ENCODE data around the gene PMVK. TPM values are rescaled to one million over a fixed set of nuclear protein-coding genes. Genes with fewer than 3 reads are reported as not detected.

The PMVK gene
- polyA plus RNA-seq, 1 donor from 2014 or later: 21.1 TPM

GRCh38 chr1:154935749-154936554 is 567 bp downstream of the PMVK start:
- no peak for TF ChIP-seq EP300 (conservative IDR thresholded peaks at IDR 0.05; ENCODE audit: poor library complexity, severe bottlenecking)
- TF ChIP-seq CTCF (IDR thresholded peaks at IDR 0.05; ENCODE audit: poor library complexity, severe bottlenecking): no peak
- no peak for TF ChIP-seq SMC3 (conservative IDR thresholded peaks at IDR 0.05; ENCODE audit: poor library complexity)
- TF ChIP-seq RAD21 (conservative IDR thresholded peaks at IDR 0.05): no peak
- TF ChIP-seq REST (IDR thresholded peaks at IDR 0.05; ENCODE audit: borderline replicate concordance): no peak
- TF ChIP-seq EZH2 (IDR thresholded peaks at IDR 0.05; ENCODE audit: borderline replicate concordance, insufficient read depth, low read length, poor library complexity, severe bottlenecking): no peak
- no peak for TF ChIP-seq POLR2AphosphoS5 (IDR thresholded peaks at IDR 0.05)
- no peak for TF ChIP-seq TAF1 (IDR thresholded peaks at IDR 0.05; ENCODE audit: low read depth)
- TF ChIP-seq MXI1 (conservative IDR thresholded peaks at IDR 0.05; ENCODE audit: poor library complexity, severe bottlenecking): no peak

GRCh38 chr1:154934358-154934948 is 2.1 kb downstream of the PMVK start:
- Histone ChIP-seq H3K27ac (ENCODE audit: low read length) (no peak overlapping the region), H3K9ac (ENCODE audit: low read length) (no peak overlapping the region), H3K79me2 (replicated peaks; ENCODE audit: insufficient read depth, low read length) (peaks cover 6% of the 10 kb centered on the region), H3F3A (ENCODE audit: insufficient read depth, low read length, poor library complexity, severe bottlenecking) (no peaks in the 10 kb centered on the region), H2AFZ (ENCODE audit: low read depth, low read length) (no peak overlapping the region), H3K27me3 (ENCODE audit: insufficient read depth, low read depth, low read length) (no peaks in the 10 kb centered on the region), H3K9me3 (ENCODE audit: low read length) (no peaks in the 10 kb centered on the region), H3K36me3 (ENCODE audit: insufficient read depth, low read length) (no peaks in the 10 kb centered on the region), H3K4me3 (ENCODE audit: low read length) (no peak overlapping the region), H3K4me2 (ENCODE audit: low read length) (no peak overlapping the region), H4K20me1 (ENCODE audit: insufficient read depth) (no peaks in the 10 kb centered on the region), H3K9me2 (ENCODE audit: insufficient read depth, low read length) (no peaks in the 10 kb centered on the region)
- TF ChIP-seq EP300 (conservative IDR thresholded peaks at IDR 0.05; ENCODE audit: poor library complexity, severe bottlenecking): no peak
- TF ChIP-seq SMC3 (conservative IDR thresholded peaks at IDR 0.05; ENCODE audit: poor library complexity): no peak
- no peak for TF ChIP-seq MXI1 (conservative IDR thresholded peaks at IDR 0.05; ENCODE audit: poor library complexity, severe bottlenecking)
- TF ChIP-seq RAD21 (conservative IDR thresholded peaks at IDR 0.05): no peak
- TF ChIP-seq REST (IDR thresholded peaks at IDR 0.05; ENCODE audit: borderline replicate concordance): no peak
- no peak for TF ChIP-seq POLR2AphosphoS5 (IDR thresholded peaks at IDR 0.05)
- TF ChIP-seq CTCF (IDR thresholded peaks at IDR 0.05; ENCODE audit: poor library complexity, severe bottlenecking): no peak
- no peak for TF ChIP-seq EZH2 (IDR thresholded peaks at IDR 0.05; ENCODE audit: borderline replicate concordance, insufficient read depth, low read length, poor library complexity, severe bottlenecking)
- TF ChIP-seq TAF1 (IDR thresholded peaks at IDR 0.05; ENCODE audit: low read depth): no peak

More at GRCh38 chr1:154935749-154936554, 567 bp downstream of the PMVK start:
- Histone ChIP-seq H3K36me3 (ENCODE audit: insufficient read depth, low read length) (no peaks in the 10 kb centered on the region), H2AFZ (ENCODE audit: low read depth, low read length) (peak overlapping the region; percentile 94), H3K4me2 (ENCODE audit: low read length) (peak overlapping the region; percentile 85), H4K20me1 (ENCODE audit: insufficient read depth) (no peaks in the 10 kb centered on the region), H3K27me3 (ENCODE audit: insufficient read depth, low read depth, low read length) (no peaks in the 10 kb centered on the region), H3K9me2 (ENCODE audit: insufficient read depth, low read length) (no peaks in the 10 kb centered on the region), H3K9me3 (ENCODE audit: low read length) (no peaks in the 10 kb centered on the region), H3F3A (ENCODE audit: insufficient read depth, low read length, poor library complexity, severe bottlenecking) (no peaks in the 10 kb centered on the region), H3K4me3 (ENCODE audit: low read length) (peak overlapping the region; percentile 80), H3K9ac (ENCODE audit: low read length) (peak overlapping the region; percentile 94), H3K79me2 (replicated peaks; ENCODE audit: insufficient read depth, low read length) (peaks cover 6% of the 10 kb centered on the region), H3K27ac (ENCODE audit: low read length) (peak overlapping the region; percentile 98)
